ENCODE measurements around the gene DBI. TPM values are rescaled to one million over a fixed set of nuclear protein-coding genes. Genes with fewer than 3 reads are reported as not detected.

The DBI gene
- total and polyA plus RNA-seq, 8 donors: 20.6 to 200 (median 36.3) TPM

DNA sequence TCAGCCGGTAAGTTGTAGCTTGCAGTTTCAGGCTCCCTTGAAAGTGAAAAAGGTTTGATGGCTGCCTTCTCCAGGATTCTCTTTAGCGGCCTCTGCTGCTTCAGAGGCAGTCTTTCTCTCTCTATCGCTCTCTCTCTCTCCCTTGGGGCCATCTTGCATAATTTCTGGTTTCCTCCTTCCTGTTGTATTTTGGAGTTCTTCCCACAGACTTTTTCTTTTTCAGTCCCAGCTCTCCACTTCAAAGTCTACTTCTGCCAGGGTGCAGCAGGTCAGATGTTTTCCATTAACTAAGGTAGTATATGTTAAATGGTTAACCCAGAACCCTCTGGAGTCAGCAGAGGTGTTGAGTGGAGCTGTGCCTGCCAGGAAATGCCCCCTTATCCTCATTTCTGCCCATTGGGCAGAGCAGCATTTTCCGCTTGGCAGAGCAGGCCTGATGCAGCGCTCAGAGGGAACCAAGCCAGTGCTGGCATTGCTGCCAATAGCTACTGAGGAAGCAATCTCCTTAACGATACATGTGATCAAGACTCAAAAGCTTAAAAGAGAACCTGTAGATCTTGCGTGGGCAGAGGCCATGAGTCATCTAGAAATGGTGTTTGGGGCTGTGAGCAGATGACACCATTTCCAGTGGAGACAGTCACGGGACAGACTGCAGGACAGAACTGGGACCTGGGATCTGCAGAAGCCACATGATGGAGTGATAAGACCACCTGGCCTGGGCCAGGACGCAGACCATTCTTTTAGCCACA is 20.8 kb downstream of the DBI start:
- FAIRE-seq: no peak
- Histone ChIP-seq H3K4me3 (no peak overlapping the region), H3K36me3 (no peaks in the 10 kb centered on the region), H3K9me3 (no peaks in the 10 kb centered on the region), H3K27ac (peak overlapping the region; percentile 1 to 77 (median 62)), H3K4me1 (peaks cover 9 to 35% (median 27%) of the 10 kb centered on the region in 3 donors), H3K27me3 (no peaks in the 10 kb centered on the region)
- TF ChIP-seq, protein P1, sequence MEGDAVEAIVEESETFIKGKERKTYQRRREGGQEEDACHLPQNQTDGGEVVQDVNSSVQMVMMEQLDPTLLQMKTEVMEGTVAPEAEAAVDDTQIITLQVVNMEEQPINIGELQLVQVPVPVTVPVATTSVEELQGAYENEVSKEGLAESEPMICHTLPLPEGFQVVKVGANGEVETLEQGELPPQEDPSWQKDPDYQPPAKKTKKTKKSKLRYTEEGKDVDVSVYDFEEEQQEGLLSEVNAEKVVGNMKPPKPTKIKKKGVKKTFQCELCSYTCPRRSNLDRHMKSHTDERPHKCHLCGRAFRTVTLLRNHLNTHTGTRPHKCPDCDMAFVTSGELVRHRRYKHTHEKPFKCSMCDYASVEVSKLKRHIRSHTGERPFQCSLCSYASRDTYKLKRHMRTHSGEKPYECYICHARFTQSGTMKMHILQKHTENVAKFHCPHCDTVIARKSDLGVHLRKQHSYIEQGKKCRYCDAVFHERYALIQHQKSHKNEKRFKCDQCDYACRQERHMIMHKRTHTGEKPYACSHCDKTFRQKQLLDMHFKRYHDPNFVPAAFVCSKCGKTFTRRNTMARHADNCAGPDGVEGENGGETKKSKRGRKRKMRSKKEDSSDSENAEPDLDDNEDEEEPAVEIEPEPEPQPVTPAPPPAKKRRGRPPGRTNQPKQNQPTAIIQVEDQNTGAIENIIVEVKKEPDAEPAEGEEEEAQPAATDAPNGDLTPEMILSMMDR (IDR thresholded peaks at IDR 0.05): no peak
- peak in 5 of 6 donors; percentile 68 to 80 (median 77) for DNase-seq
- peak; percentile 53 to 89 (median 74) for ATAC-seq
- intact Hi-C loops (cut with DNase I): no loop called here
- WGBS, 2 donors: 37 to 42% methylated on average over 9 of the region's 9 CpGs

GRCh38 chr2:119389615-119390306 is 23.0 kb downstream of the DBI start:
- intact Hi-C loops (cut with DNase I): no loop called here
- peak; percentile 64 to 74 (median 72) for ATAC-seq

GRCh38 chr2:119393971-119394748 is 27.4 kb downstream of the DBI start:
- no peaks in the 10 kb centered on the region for H3K36me3 ChIP-seq
- H3K4me1 ChIP-seq: peaks cover 4 to 14% (median 12%) of the 10 kb centered on the region in 3 donors
- intact Hi-C loops (cut with DNase I): no loop called here
- no peaks in the 10 kb centered on the region for H3K27me3 ChIP-seq
- TF ChIP-seq, protein P1 (IDR thresholded peaks at IDR 0.05): no peak
- no peak for DNase-seq
- H3K9me3 ChIP-seq: no peaks in the 10 kb centered on the region
- 86 to 95% methylated on average over 3 of the region's 3 CpGs for WGBS, 2 donors
- H3K27ac ChIP-seq: no peak overlapping the region
- no peak for FAIRE-seq
- no peak for ATAC-seq
- H3K4me3 ChIP-seq: no peak overlapping the region

More at GRCh38 chr2:119389615-119390306, 23.0 kb downstream of the DBI start:
- Histone ChIP-seq H3K4me1 (peaks cover 9 to 28% (median 27%) of the 10 kb centered on the region in 3 donors), H3K4me3 (no peak overlapping the region), H3K27me3 (no peaks in the 10 kb centered on the region), H3K27ac (peak overlapping the region in 1 of 4 donors; percentile 10), H3K9me3 (no peaks in the 10 kb centered on the region), H3K36me3 (no peaks in the 10 kb centered on the region)
- FAIRE-seq (no peak), DNase-seq (peak in 5 of 6 donors; percentile 71 to 84 (median 81))
- 17 to 19% methylated on average over 5 of the region's 5 CpGs for WGBS, 2 donors
- TF ChIP-seq, protein P1 (IDR thresholded peaks at IDR 0.05): no peak

DNA sequence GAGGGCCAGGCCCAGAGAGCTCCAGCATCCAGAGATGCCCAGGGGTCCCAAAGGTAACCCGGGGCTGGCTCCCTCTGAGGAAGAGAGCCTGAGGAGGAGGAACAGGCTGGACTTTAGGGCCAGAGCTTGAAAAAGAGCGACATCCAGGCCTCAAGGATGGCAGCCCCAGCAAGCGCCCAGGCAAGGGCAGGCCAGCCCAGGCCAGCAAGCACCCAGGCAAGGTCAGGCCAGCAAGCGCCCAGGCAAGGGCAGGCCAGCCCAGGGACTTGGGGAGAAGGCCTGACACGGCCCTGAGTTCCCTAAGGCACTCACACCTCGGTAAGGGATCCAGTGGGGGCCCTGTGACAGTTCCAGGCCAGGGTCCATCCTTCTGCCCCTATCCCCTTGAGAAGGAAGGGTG is 30.4 kb downstream of the DBI start:
- no peak for FAIRE-seq
- intact Hi-C loops (cut with DNase I): no loop called here

More for the DNA sequence above, 30.4 kb downstream of the DBI start:
- no peaks in the 10 kb centered on the region for H3K9me3 ChIP-seq
- WGBS, 2 donors: 82 to 92% methylated on average over 5 to 6 of the region's 6 CpGs
- no peaks in the 10 kb centered on the region for H3K4me1 ChIP-seq
- TF ChIP-seq, protein P1 (IDR thresholded peaks at IDR 0.05): no peak
- no peaks in the 10 kb centered on the region for H3K27me3 ChIP-seq
- no peak overlapping the region for H3K27ac ChIP-seq
- DNase-seq (no peak), ATAC-seq (no peak)
- no peaks in the 10 kb centered on the region for H3K36me3 ChIP-seq
- H3K4me3 ChIP-seq: no peak overlapping the region
